Stomach (tissue), 4 donors: ENCODE measurements around the gene MLST8.

Source experiments
- CTCF ChIP-seq, 7 experiments: fragments of 450-650 bp in 4 of 7; fragments of 200-600 bp in 3 of 7; sonication (generic) in 3 of 7; IDR thresholded peaks; one replicate each; pipeline ENCODE4 v1.5.1; 2016 to 2019; ENCODE audit warnings: antibody characterized with exemption in 7 of 7, control low read depth in 2 of 7, mild to moderate bottlenecking in 1 of 7
- EP300 ChIP-seq: sonication (generic); formaldehyde crosslinking; IDR thresholded peaks from one replicate; pipeline ENCODE4 v1.6.1; 2017; ENCODE audit warnings: antibody characterized with exemption
- POLR2A ChIP-seq, 4 donors: fragments of 450-650 bp; IDR thresholded peaks; one replicate each; pipeline ENCODE4 v1.6.1; 2016; ENCODE audit warnings: antibody characterized with exemption in 4 of 4, control low read depth in 2 of 4, mild to moderate bottlenecking in 1 of 4, moderate library complexity in 1 of 4
- POLR2AphosphoS5 ChIP-seq, 3 donors: sonication (generic); formaldehyde crosslinking; IDR thresholded peaks; one replicate each; pipeline ENCODE4 v1.6.1; 2016; ENCODE audit warnings: antibody characterized with exemption in 3 of 3

- TF ChIP-seq CTCF (IDR thresholded peaks at IDR 0.05) (no peak), POLR2AphosphoS5 (IDR thresholded peaks at IDR 0.05) (no peak), POLR2A (IDR thresholded peaks at IDR 0.05) (no peak), EP300 (no peak)
These were observed 30.6 kb downstream of the MLST8 start for GRCh38 chr16:2235695-2236336.
